GM19468 (cell line): ENCODE measurements around the gene SLC25A15.
"Not testable (repeated sequence)": the region's sequence is repeated elsewhere in the genome, so short reads cannot be mapped to it uniquely, and the experiment has no call there.

Experiments
- ATAC-seq: cut with Tn5 transposase; IDR thresholded peaks from one replicate; pipeline ENCODE4 v1.9.1; 2021; ENCODE audit warnings: mild to moderate bottlenecking, moderate library complexity, moderate number of reproducible peaks; ENCODE audit not compliant: unreplicated experiment; ENCODE audit errors: extremely low read depth

SLC25A15 gene

GRCh38 chr13:40780822-40781401 is 8.5 kb upstream of the SLC25A15 start:
- no peak for ATAC-seq

GRCh38 chr13:40781717-40782116 is 7.7 kb upstream of the SLC25A15 start:
- no peak for ATAC-seq

GRCh38 chr13:40782971-40783370 is 6.4 kb upstream of the SLC25A15 start:
- not testable (repeated sequence) for ATAC-seq

GRCh38 chr13:40784540-40784939 is 4.9 kb upstream of the SLC25A15 start:
- ATAC-seq = no peak

GRCh38 chr13:40786568-40786996 is 2.8 kb upstream of the SLC25A15 start:
- no peak for ATAC-seq

- ATAC-seq = no peak
Measured at GRCh38 chr13:40787062-40787461, 2.3 kb upstream of the SLC25A15 start.

- not testable (repeated sequence) for ATAC-seq
Measured at GRCh38 chr13:40788540-40789274, 704 bp upstream of the SLC25A15 start.

GRCh38 chr13:40790154-40790616 is 774 bp downstream of the SLC25A15 start:
- ATAC-seq = no peak

- no peak for ATAC-seq
Measured at GRCh38 chr13:40792284-40793051, 3.1 kb downstream of the SLC25A15 start.

- ATAC-seq = no peak
Measured at GRCh38 chr13:40793339-40793738, 3.9 kb downstream of the SLC25A15 start.

- no peak for ATAC-seq
Measured at GRCh38 chr13:40794414-40795368, 5.3 kb downstream of the SLC25A15 start.

- no peak for ATAC-seq
Measured at GRCh38 chr13:40796649-40797048, 7.2 kb downstream of the SLC25A15 start.

- no peak for ATAC-seq
Measured at GRCh38 chr13:40798380-40798779, 9.0 kb downstream of the SLC25A15 start.

- no peak for ATAC-seq
Measured at GRCh38 chr13:40799508-40799907, 10.1 kb downstream of the SLC25A15 start.

- ATAC-seq = no peak
Measured at GRCh38 chr13:40800559-40800958, 11.1 kb downstream of the SLC25A15 start.

GRCh38 chr13:40801255-40802217 is 12.1 kb downstream of the SLC25A15 start:
- no peak for ATAC-seq

- no peak for ATAC-seq
Measured at GRCh38 chr13:40803316-40803715, 13.9 kb downstream of the SLC25A15 start.

- ATAC-seq = no peak
Measured at GRCh38 chr13:40806241-40806640, 16.8 kb downstream of the SLC25A15 start.

- no peak for ATAC-seq
Measured at GRCh38 chr13:40809471-40809870, 20.1 kb downstream of the SLC25A15 start.
